ENCODE measurements around the gene OR2D3. TPM values are rescaled to one million over a fixed set of nuclear protein-coding genes. Genes with fewer than 3 reads are reported as not detected.

The OR2D3 gene, protein sequence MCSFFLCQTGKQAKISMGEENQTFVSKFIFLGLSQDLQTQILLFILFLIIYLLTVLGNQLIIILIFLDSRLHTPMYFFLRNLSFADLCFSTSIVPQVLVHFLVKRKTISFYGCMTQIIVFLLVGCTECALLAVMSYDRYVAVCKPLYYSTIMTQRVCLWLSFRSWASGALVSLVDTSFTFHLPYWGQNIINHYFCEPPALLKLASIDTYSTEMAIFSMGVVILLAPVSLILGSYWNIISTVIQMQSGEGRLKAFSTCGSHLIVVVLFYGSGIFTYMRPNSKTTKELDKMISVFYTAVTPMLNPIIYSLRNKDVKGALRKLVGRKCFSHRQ
- polyA plus RNA-seq (2012; rRNA removed), result not detected in 2 replicates
- polyA plus RNA-seq (2012; cell fraction: cytosol; rRNA removed), result not detected in 2 replicates
- polyA plus RNA-seq (2012; cell fraction: nucleus; rRNA removed), result not detected in 2 replicates

DNA sequence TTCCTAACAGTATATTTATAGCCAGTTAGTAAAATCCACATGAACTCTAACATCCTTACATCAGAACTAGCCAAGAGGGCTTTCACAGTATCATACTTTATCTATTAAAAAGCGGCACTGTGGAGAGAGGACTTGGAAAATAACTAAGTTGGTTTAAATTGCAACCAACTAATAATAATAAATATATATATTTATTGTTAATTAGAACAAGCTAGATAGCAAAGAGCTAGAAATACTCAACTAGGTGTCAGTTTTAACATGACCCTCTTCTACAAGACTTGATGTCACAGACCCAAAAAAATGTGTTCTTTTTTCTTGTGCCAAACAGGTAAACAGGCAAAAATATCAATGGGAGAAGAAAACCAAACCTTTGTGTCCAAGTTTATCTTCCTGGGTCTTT is at the start of gene OR2D3:
Gene OR2D3 (plus strand): TSS at position 301 of the 400 bp plus-strand sequence. CDS start 0 bp downstream, at position 301.
- Histone ChIP-seq H2AFZ (ENCODE audit: low read depth) (no peak within 1 kb of the TSS), H3K9ac (no peak within 1 kb of the TSS), H3F3A (replicated peaks; ENCODE audit: insufficient read depth) (no peaks in the 10 kb centered on the region), H3K27ac (ENCODE audit: low read depth in 2 of 2, low read length in 1 of 2) (no peak within 1 kb of the TSS), H3K27me3 (ENCODE audit: insufficient read depth) (no peaks in the 10 kb centered on the region), H3K4me3 (ENCODE audit: low read depth in 2 of 2, low read length in 1 of 2) (no peak within 1 kb of the TSS), H3K9me3 (no peaks in the 10 kb centered on the region), H4K20me1 (ENCODE audit: insufficient read depth) (no peaks in the 10 kb centered on the region), H3K9me2 (no peaks in the 10 kb centered on the region), H3K79me2 (ENCODE audit: insufficient read depth) (no peaks in the 10 kb centered on the region), H3K36me3 (replicated peaks in 1 of 2; ENCODE audit: control insufficient read depth in 1 of 2, insufficient read depth in 2 of 2, low read length in 1 of 2) (no peaks in the 10 kb centered on the region), H3K4me1 (ENCODE audit: control insufficient read depth in 1 of 2, insufficient read depth in 2 of 2, low read depth in 1 of 2, low read length in 1 of 2) (no peaks in the 10 kb centered on the region), H3K4me2 (no peak within 1 kb of the TSS)
- ChIA-PET CTCF (no interaction called here), POLR2A (no interaction called here)
- DNase-seq, result no peak
- TF ChIP-seq, protein P1, sequence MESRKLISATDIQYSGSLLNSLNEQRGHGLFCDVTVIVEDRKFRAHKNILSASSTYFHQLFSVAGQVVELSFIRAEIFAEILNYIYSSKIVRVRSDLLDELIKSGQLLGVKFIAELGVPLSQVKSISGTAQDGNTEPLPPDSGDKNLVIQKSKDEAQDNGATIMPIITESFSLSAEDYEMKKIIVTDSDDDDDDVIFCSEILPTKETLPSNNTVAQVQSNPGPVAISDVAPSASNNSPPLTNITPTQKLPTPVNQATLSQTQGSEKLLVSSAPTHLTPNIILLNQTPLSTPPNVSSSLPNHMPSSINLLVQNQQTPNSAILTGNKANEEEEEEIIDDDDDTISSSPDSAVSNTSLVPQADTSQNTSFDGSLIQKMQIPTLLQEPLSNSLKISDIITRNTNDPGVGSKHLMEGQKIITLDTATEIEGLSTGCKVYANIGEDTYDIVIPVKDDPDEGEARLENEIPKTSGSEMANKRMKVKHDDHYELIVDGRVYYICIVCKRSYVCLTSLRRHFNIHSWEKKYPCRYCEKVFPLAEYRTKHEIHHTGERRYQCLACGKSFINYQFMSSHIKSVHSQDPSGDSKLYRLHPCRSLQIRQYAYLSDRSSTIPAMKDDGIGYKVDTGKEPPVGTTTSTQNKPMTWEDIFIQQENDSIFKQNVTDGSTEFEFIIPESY (IDR thresholded peaks at IDR 0.05; ENCODE audit: borderline replicate concordance, low read depth), result no peak
- TF ChIP-seq, protein P2, sequence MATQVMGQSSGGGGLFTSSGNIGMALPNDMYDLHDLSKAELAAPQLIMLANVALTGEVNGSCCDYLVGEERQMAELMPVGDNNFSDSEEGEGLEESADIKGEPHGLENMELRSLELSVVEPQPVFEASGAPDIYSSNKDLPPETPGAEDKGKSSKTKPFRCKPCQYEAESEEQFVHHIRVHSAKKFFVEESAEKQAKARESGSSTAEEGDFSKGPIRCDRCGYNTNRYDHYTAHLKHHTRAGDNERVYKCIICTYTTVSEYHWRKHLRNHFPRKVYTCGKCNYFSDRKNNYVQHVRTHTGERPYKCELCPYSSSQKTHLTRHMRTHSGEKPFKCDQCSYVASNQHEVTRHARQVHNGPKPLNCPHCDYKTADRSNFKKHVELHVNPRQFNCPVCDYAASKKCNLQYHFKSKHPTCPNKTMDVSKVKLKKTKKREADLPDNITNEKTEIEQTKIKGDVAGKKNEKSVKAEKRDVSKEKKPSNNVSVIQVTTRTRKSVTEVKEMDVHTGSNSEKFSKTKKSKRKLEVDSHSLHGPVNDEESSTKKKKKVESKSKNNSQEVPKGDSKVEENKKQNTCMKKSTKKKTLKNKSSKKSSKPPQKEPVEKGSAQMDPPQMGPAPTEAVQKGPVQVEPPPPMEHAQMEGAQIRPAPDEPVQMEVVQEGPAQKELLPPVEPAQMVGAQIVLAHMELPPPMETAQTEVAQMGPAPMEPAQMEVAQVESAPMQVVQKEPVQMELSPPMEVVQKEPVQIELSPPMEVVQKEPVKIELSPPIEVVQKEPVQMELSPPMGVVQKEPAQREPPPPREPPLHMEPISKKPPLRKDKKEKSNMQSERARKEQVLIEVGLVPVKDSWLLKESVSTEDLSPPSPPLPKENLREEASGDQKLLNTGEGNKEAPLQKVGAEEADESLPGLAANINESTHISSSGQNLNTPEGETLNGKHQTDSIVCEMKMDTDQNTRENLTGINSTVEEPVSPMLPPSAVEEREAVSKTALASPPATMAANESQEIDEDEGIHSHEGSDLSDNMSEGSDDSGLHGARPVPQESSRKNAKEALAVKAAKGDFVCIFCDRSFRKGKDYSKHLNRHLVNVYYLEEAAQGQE (IDR thresholded peaks at IDR 0.05; ENCODE audit: low read depth, low read length), result no peak
- TF ChIP-seq ELF1 (IDR thresholded peaks at IDR 0.05) (no peak), RXRA (IDR thresholded peaks at IDR 0.05; ENCODE audit: borderline replicate concordance, low read depth) (no peak), FOXJ3 (CRISPR knock-in tag; IDR thresholded peaks at IDR 0.05) (no peak), GABPA (IDR thresholded peaks at IDR 0.05; ENCODE audit: low read depth) (no peak), MXI1 (IDR thresholded peaks at IDR 0.05; ENCODE audit: low read depth, low read length) (no peak), FOSL2 (IDR thresholded peaks at IDR 0.05; ENCODE audit: borderline replicate concordance, low read depth) (no peak), POLR2AphosphoS5 (IDR thresholded peaks at IDR 0.05; ENCODE audit: low read depth, low read length) (no peak), YY1 (IDR thresholded peaks at IDR 0.05; ENCODE audit: low read depth) (no peak), JUND (IDR thresholded peaks at IDR 0.05) (no peak), TEAD4 (IDR thresholded peaks at IDR 0.05; ENCODE audit: borderline replicate concordance, insufficient read depth) (no peak)
- TF ChIP-seq, protein P3, sequence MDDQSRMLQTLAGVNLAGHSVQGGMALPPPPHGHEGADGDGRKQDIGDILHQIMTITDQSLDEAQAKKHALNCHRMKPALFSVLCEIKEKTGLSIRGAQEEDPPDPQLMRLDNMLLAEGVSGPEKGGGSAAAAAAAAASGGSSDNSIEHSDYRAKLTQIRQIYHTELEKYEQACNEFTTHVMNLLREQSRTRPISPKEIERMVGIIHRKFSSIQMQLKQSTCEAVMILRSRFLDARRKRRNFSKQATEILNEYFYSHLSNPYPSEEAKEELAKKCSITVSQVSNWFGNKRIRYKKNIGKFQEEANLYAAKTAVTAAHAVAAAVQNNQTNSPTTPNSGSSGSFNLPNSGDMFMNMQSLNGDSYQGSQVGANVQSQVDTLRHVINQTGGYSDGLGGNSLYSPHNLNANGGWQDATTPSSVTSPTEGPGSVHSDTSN (IDR thresholded peaks at IDR 0.05), result no peak
- TF ChIP-seq, protein P4, sequence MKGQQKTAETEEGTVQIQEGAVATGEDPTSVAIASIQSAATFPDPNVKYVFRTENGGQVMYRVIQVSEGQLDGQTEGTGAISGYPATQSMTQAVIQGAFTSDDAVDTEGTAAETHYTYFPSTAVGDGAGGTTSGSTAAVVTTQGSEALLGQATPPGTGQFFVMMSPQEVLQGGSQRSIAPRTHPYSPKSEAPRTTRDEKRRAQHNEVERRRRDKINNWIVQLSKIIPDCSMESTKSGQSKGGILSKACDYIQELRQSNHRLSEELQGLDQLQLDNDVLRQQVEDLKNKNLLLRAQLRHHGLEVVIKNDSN (IDR thresholded peaks at IDR 0.05; ENCODE audit: borderline replicate concordance, low read depth), result no peak
- TF ChIP-seq, protein P5, sequence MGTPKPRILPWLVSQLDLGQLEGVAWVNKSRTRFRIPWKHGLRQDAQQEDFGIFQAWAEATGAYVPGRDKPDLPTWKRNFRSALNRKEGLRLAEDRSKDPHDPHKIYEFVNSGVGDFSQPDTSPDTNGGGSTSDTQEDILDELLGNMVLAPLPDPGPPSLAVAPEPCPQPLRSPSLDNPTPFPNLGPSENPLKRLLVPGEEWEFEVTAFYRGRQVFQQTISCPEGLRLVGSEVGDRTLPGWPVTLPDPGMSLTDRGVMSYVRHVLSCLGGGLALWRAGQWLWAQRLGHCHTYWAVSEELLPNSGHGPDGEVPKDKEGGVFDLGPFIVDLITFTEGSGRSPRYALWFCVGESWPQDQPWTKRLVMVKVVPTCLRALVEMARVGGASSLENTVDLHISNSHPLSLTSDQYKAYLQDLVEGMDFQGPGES (IDR thresholded peaks at IDR 0.05; ENCODE audit: low read depth, low read length), result no peak
- 0% methylated on average over 1 of the region's 1 CpG for WGBS (ENCODE audit: low lambda C conversion rate)
